ACHN (cell line): ENCODE data around the gene UNC119B.

Source experiments
- DNase-seq: peaks from one replicate; pipeline ENCODE4 v3.0.0-alpha.2; 2015
- in situ Hi-C: cut with HindIII; loops from 2 replicates; pipeline ENCODE4 v1.10.0; 2017; ENCODE audit warnings: low sequenced_read_pairs, low pct_ligation_motif_present, low pct_unique_long_range_greater_than_20kb

UNC119B gene

GRCh38 chr12:120686690-120687577, 23.3 kb upstream of the UNC119B start, which contains the start of gene MLEC:
Gene MLEC, plus strand, starts transcription at chr12:120687149. Its CDS starts 148 bp downstream, at chr12:120687297.
- in situ Hi-C loops = no loop called here
- peak; percentile 99 for DNase-seq

GRCh38 chr12:120687578-120688289, 22.5 kb upstream of the UNC119B start:
- in situ Hi-C loops = no loop called here
- peak; percentile 40 for DNase-seq

GRCh38 chr12:120688527-120689071, 21.7 kb upstream of the UNC119B start:
- no peak for DNase-seq
- in situ Hi-C loops = no loop called here

DNA sequence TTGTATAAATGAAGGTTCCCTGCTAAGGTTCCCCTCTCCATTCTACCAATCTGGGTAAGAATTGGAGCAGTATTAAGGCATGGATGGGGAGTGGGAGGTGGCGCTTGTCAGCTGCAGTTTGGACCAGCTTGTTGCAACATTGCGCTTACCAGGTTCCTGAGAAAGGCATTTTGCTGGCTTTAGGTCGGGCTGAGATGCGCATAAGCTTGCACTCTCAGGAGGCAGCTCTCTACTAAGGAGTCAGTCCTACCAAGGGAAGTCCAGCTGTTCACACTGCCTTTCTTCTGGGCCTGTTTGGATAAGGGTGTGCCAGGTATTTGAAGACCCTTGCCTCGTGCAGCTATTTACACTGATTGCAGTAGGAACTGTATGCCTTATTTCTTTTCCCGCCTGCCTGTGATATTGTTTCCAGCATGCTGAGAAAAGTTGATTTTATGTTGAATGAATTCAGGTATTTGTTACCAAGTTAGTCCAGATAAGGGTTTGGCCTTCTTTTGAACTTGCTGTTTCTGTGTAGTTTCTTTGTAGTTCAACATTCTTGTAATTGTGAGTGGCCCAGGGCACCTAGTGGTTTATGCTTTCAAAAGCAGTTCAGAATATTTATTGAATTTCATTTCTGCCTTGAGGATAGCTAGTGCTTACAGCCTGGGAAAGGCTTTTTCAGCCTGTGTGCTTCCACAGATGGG, 20.7 kb upstream of the UNC119B start:
- DNase-seq = no peak
- in situ Hi-C loops = no loop called here

DNA sequence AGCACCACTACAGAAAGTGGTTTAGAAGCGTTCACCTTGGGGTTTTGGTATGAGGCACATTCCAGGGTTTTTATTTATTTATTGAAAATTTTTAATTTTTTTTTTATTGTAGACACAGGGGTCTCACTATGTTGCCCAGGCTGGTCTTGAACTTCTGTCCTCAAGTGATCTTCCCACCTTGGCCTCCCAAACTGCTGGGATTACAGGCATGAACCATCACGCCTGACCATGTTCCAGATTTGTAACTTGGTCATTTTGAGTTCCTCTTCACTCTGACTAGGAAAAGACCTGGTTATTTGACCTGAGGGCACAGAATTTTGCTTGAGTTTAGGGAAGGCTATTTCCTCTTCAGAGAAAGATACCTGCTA, 20.2 kb upstream of the UNC119B start:
- no peak for DNase-seq
- in situ Hi-C loops = no loop called here

DNA sequence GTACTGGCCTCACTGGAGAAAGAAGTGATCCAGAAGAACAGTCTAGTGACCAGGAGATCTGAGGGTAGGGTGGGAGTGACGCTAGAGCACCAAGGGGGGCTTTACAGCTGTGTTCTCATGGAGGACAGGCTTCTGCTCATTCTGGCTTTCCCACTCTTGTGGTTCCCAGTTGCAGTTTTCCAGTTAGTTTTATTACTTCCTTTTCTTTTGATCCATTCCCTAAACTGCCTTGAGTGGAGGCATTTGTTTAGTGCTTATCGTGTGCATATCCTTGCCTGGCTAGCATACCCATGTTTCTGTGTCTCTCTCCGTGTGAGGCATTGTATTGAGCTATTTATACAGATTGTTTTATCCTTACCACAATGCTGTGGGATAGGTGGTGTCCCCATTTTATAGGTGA, 19.3 kb upstream of the UNC119B start:
- no peak for DNase-seq
- in situ Hi-C loops = no loop called here

DNA sequence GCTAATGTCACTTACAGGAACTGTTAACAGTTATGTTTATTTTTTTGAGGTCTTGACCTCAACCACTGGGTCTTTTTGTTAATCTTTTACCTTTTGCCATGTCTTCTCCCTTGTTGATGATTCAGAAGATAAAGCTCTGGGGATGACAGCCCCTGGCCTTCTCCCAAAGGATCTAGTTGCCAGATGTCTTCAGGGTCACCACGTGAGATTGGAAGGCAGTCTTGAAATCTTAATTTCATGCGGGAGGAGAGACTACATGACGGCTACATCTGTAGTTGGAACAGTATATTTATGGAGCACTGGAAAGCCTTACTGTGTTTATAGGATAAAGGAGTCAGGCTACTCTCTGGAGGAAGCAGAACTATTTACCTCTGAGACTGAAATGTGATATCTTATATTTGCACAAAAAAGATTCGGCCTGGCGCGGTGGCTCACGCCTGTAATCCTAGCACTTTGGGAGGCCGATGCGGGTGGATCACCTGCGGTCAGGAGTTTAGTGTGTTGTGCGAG, 17.7 kb upstream of the UNC119B start:
- in situ Hi-C loops = no loop called here
- DNase-seq = peak; percentile 86

DNA sequence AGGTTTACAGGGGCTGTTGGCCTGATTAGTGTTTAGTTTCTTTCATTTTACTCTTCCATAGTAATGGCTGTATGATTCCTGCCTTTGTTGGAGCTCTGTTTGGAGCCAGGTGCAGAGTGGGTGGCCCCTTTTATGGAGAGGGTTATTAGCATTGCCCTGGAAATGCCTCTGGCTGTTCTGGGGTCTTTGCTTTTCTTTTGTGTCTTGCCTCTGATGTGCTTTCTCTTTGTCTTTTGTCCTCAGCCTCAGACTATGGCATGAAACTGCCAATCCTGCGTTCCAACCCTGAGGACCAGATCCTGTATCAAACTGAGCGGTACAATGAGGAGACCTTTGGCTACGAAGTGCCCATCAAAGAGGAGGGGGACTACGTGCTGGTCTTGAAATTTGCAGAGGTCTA, 16.4 kb upstream of the UNC119B start:
- in situ Hi-C loops = no loop called here
- no peak for DNase-seq

GRCh38 chr12:120696626-120697025, 13.6 kb upstream of the UNC119B start:
- in situ Hi-C loops = no loop called here
- no peak for DNase-seq

DNA sequence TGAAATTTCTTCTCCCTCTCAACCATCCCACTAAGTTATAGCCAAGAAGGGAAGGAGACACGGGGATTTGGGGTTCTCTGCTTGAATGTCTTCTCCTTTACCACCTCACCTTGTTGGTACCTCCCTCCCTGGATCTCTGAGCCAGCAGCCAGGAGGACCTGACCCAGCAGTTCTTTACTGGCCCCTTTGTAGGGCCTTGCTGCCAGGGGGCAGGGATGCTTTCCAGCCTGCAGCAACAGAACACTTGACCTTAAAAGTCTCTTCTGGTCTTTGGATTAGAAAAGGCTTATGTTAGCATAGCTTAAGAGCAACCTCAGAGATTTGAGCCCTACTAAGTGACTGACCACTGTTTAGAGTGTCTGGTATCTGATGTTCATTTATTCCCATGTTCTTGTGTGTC, 12.9 kb upstream of the UNC119B start:
- no peak for DNase-seq
- in situ Hi-C loops = no loop called here

GRCh38 chr12:120698665-120699064, 11.6 kb upstream of the UNC119B start:
- DNase-seq = no peak
- in situ Hi-C loops = no loop called here

DNA sequence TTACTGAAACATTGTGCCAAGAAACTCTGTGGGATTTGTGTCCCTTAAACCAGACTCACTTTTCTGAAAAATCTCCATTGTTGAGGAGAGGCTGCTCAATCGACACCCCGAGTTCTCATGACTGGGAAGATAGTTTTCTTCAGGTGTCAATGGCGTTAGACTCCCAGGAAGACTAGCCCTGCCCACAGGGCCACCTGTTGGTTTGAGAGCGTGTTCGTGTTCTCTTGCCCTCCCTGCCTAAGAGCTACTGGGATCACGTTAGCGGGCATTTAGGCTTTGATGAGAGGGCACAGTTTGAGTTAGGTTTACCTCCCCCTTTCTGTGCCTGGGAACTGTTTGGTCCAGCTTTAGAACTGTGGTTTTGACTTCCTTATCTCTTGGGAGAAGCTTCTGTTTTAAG, 10.7 kb upstream of the UNC119B start:
- DNase-seq = no peak
- in situ Hi-C loops = no loop called here

DNA sequence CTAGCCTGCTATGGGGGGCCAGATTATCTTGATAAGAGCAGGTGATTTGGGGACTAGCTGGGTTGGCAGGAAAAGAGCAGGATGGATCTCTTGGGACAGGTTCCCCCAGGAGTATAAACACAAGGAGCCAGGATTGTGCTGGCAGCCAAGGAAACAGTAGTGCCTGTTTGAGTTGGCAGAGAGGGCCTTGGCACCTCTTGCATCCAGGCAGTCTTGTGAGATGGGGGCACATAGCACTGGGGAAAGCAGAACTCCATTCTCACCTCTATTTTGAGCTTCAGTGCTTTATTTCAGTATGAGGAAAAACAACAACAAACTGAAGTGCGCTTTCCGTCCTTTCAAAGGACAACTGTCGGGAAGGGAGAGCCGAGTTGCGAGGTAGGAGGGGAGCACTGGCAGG, 9.4 kb upstream of the UNC119B start:
- no peak for DNase-seq
- in situ Hi-C loops = no loop called here

DNA sequence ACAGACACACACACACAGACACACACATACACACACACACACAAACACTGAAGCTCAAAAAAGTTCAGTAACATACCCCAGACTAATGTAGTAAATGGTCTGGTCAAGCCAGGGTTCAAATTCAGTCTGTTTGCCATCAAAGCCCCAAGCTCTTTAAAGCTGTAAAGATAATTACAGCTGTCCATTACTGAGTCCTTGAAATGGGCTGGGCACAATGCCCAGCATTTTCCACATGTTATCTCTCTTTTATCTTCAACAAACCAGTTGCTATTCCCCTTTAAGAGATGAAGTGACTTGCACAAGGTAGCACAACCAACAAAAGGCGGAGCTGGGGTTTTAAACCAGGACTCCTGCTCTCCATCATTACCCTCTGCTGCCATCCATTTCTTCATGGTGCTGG, 7.6 kb upstream of the UNC119B start:
- in situ Hi-C loops = no loop called here
- DNase-seq = no peak

DNA sequence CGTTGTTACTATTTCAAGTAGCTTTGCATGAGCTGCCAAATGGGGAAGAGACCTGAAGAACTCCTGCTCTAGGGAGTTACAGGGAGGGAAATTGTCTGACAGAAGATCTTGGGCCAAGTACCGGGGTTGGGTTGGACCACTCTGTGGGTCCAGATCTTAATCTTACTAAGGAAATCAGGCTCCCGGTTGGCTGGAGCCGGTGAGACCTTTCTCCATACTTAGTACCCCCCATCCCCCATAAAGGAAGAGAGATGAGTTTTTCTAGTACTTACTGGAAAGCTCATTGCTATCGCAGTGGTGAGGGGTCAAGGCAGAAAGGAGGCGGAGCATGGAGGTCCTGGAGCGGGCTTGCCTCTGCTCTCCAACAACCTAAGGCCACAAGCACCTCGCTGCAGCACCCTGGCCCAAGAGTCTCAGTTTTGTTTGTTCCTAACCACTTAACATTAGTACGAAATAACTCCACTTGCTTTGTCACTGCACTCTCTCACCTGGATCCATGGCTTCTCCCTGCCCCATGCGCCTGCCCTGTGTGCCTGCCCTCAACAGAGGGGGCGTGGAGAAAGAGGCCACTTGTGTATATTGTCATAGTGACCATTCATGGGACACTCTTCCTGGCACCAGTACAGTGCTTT, 6.8 kb upstream of the UNC119B start:
- in situ Hi-C loops = no loop called here
- no peak for DNase-seq

DNA sequence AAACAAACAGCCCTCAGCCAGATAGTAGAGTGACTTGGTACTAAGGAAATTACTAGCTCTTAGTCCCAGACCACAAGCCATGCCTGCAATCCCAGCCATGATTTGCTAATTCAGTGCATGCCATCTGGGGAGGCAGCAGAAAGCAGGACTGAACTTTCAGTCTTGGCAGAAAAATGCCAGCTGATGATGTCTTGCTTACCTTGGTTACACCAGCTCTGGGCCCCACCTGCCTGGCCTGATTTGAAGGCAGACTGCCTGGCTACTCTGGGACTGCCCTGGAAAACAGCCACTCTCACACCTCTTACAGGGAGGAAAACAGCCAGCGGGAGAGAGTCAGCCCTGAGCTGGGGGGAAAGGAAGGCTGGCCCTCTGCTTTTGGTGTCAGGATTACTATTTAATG, 4.6 kb upstream of the UNC119B start:
- in situ Hi-C loops = no loop called here

GRCh38 chr12:120706029-120706428, 4.2 kb upstream of the UNC119B start:
- in situ Hi-C loops = no loop called here
- no peak for DNase-seq

More for the DNA sequence above, 4.6 kb upstream of the UNC119B start:
- no peak for DNase-seq

DNA sequence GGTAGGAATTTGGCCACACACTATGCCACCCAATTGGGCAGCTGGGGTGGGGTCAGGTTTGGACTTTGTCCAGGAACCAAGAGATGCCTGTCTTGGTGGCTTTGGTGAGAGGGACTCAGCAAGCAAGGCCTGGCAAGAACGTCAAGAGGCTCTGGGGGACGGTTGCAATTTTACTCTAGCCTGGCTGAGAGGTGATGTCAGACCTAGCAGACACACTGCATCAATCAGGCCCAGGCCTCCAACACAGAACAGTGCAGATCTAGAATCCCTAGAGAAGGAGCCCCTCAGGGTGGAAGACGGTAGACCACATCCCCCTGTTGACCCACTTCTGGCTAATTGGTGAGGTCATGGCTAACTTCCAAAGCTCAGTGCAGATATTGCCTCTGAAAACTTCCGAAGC, 1.6 kb upstream of the UNC119B start:
- in situ Hi-C loops = no loop called here
- no peak for DNase-seq
